KBM-7 (cell line): ENCODE data around the gene C13orf46.
"Not testable (repeated sequence)": the region's sequence is repeated elsewhere in the genome, so short reads cannot be mapped to it uniquely, and the experiment has no call there.

Source experiments
- DNase-seq: peaks from one replicate; pipeline ENCODE4 v3.0.0-alpha.2; 2015
- in situ Hi-C: fragments of 300-500 bp; cut with MboI; formaldehyde crosslinking; loops from 2 replicates; pipeline ENCODE4 v1.14.3; 2020; ENCODE audit warnings: low sequenced_read_pairs, low pct_unique_long_range_greater_than_20kb, mixed read lengths

Gene C13orf46

DNA sequence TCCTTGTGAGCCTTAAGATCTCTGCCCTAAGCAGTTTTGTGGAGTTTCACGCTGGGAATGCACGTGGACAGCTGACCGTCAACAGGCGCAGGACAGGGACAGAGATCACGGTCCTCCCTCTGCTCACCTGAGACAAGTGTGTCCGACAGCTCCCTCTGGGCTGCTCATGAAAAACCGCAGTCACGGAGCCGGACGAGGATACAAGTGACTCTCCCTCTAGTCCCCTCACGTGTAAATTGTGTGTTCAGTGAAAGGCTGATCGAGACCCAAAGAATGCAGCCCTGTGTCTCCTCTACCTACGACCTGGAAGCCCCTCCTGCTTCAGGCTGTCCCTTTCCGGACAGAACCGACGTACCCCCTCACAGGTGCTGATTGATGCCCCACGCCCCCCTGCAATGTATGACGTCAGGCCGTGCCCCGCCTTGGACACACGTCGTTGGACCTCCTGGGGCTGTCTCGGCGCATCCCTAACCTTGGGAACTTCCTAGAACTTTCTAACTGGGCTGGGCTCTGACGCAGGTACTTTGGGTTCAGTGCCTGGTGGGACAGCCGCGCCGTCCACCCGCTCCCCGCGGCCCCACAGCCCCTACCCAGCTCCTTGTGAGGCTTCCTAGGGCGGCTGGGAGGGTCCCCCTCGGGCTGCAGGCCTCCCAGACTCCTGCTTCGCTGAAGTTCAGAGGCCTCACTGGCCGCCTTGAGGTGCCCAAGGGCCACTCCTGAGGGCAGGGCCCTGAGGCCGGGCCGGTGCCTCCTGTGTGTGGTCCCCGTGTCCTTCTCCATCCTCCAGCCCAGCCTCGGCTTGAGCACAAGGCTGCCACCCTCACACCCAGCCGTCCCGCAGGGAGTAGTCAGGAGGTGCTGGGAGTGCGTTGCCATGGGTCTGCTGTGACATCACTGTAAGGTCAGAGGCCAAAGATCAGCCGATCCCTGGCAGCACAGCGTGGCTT lies at the start of gene C13orf46:
TSS of gene C13orf46 (minus strand) at position 859 of the 947 bp plus-strand sequence. CDS start at position 780, 79 bp downstream.
- in situ Hi-C loops = no loop called here

DNA sequence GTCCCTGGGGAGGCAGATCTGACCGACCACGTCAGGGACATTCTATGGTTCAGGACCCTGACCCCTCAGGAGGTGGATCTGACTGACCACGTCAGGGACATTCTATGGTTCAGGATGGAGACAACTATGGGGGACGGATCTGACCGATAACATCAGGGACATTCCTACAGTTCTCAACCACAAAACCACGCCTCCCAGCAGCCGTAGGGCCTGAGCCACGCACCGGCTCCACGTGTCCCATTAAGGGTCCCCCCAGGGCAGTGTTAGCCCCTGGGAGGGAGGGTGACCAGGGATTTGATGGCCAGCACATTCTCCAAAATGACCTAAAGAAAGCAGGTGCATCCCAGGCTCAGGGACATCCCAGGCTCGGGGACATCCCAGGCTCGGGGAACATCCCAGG lies 49.0 kb upstream of the C13orf46 start:
- no peak for DNase-seq
- in situ Hi-C loops = no loop called here

More for the DNA sequence above, at the start of gene C13orf46:
- no peak for DNase-seq

DNA sequence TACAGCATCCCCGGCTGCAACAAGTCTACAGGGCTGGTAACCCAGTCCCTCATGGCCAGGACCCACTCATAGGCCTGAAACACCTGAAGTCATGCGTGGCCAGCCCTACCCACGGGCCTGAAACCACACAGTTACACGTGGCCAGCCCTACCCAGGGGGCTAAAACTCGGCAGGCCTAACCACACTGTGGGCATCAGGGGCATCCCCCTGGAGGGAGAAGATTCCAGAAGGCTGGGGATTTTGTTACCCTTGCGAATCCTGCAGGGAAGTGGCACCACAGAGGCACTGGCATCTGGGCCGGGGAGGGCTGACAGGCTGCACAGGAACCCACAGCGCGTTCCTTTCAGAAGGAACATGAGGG lies 48.4 kb upstream of the C13orf46 start:
- in situ Hi-C loops = no loop called here

DNA sequence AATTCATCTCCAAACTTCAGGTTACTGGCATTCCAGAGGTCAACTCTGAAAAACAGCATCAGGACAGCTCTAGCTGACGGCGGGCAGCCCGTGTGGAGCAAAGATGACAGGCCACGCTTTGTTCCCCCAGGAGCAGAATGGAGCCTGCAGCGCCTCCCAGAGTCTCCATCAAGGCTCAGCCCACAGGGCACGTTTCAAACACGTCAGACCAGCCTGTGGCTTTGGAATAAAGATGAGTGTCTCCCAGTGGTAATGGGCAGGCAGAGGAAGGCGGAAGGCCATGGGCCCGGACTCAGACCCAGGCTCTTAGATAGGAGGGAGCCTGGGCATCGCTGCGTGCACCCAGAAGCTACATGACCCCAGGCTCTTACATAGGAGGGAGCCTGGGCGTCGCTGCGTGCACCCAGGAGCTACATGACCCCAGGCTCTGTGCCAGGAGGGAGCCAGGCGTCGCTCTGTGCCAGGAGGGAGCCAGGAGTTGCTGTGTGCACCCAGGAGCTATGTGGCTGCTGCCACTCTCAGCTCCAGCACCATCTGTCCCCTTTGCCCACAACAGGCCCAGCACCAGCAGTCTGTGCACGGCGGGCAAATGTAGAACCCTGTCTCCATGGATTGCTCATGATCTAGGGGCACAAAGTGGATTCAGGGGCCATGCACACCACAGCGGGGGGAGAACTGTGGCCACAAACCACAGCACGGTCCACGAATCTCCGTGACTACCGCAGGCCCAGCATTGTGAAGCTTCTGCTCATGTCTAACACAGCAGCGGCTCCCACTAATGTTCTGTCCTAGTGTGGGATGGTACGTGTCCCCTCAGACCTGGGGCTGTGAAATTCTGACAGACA lies 47.8 kb upstream of the C13orf46 start:
- no peak for DNase-seq
- in situ Hi-C loops = no loop called here

More for the DNA sequence above, 48.4 kb upstream of the C13orf46 start:
- DNase-seq = no peak

DNA sequence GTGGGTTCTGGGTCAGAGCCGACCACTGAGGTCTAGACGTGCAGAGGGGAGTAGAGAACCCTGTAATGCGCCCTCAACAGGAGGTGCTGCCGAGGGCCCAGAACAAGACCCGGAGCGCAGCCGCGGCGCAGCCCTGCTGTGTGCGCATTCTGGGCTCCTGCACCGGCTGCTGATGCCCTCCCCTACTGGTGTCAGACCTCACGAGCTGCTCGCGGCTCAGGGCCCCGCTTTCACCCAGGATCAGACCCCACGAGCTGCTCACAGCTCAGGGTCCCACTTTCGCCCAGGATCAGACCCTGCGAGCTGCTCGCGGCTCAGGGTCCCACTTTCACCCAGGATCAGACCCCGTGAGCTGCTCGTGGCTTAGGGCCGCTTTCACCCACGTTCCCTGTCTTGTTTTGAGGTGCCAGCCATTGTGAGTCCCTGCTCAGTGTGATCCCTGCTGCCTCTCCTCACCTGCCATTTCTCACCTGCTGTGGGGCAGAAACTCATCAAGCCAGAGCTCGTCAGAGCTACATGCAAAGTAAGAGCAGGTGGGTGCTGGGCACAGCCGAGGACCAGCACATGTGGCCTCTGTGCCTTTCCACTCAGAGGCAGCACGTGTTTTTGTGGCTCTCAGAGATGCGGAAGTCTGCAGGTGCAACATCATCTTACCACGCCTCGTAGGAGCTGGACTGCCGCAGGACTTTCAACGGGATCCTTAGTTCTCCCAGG lies 47.0 kb upstream of the C13orf46 start:
- no peak for DNase-seq

DNA sequence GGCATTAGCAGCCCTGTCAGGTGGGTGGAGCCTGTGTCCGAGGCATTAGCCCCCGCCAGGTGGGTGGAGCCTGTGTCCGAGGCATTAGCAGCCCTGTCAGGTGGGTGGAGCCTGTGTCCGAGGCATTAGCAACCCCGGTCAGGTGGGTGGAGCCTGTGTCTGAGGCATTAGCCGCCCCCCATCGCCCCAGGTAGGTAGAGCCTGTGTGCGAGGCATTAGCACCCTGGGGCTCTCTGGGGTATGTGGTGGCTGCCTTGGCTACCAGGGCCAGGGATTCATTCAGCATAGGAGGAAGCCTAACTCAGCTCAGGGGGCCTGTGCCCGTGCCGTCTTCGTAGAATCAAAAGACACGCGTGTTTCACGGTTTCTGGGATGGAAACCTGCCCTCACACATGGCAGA lies 46.3 kb upstream of the C13orf46 start:
- in situ Hi-C loops, DNase-seq: not testable (repeated sequence)

More for the DNA sequence above, 47.0 kb upstream of the C13orf46 start:
- in situ Hi-C loops = no loop called here

DNA sequence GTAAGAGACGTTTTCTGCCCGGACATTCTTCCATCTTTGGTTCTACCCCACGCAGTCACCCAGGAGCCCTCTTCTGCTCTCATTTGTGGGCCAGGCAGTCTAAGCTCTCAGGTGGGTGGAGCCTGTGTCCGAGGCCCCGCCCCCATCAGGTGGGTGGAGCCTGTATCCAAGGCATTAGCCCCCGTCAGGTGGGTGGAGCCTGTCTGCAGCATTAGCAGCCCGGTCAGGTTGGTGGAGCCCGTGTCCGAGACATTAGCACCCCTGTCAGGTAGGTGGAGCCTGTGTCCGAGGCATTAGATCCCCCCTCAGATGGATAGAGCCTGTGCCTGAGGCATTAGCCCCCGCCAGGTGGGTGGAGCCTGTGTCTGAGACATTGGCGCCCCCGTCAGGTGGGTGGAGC lies 45.5 kb upstream of the C13orf46 start:
- DNase-seq = no peak
- in situ Hi-C loops = no loop called here

DNA sequence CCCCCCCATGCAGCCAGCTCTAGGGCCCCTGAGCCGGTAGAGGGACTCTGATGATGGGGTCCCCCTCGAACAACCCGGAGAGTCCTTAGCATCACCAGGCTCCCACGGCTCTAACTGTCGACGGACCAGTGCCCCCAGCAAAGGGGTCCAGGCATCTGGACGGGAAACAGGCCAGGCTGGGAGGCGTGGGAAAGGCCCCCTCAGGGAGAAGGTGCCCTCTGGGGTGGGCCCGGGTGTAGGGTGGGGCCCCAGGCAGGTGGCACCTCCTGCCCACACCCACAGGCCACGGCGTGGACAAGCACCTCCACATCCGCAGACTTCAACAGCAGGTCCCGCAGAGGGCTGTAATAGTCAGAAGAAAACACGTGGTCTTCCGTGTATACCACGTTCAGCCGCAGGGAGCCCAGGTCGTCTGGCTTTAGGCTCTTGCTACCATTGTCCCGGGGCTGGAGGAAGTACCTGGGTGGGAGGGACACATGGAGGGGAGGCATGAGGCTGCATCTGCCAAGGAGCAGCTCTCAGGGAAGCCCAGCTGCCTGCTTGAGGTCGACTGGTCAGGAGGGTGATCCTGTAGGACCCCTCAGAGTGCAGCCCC lies 44.7 kb upstream of the C13orf46 start:
- no peak for DNase-seq
- in situ Hi-C loops = no loop called here

DNA sequence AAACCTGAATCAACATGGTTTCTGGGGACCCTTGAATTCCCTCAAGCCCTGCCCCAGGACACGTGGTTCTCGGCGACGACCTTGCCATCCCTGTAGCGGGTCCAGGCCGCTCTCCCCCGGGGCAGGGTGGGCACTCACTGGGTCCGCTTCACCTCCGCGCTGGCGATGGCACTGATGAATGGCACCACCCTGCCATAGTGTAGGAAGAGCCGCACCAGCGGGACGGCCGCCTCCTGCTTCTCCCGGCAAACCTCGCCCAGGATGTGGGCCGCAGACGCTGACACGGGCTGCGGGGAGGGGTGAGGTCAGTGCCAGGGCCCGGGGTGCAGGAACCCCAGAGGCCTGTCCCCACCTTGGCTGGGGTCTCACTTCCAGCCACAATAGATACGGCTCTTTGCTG lies 44.1 kb upstream of the C13orf46 start:
- in situ Hi-C loops = no loop called here
- DNase-seq = no peak

DNA sequence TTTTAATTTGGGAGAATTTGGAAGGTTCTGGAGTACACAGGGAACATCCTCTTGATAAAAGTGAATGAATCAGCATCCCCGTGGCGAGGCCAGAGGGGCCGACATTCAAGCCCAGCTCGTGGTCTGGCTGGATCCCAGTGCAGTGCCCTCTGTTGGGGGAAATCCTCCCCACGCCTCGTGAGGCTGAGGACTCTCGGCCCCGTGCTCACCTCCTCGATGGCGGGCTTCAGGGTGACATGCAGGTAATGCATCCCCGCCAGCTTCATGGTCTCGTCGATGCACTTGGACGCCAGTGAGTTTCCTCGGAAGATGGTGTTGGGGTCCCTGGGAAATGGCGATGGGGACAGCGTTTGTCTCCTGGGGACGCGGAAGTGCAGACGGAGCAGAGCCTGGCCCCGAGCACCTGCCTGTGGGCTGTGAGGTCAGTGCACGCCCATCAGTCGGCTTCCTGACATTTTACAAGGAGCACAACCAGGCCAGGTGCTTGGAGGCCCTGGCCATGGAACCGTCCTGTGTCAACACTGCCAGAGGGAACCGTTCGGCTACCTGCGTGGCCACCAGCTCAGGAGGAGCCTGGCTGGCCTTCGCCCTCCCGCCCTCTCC lies 43.3 kb upstream of the C13orf46 start:
- DNase-seq = no peak
- in situ Hi-C loops = no loop called here

DNA sequence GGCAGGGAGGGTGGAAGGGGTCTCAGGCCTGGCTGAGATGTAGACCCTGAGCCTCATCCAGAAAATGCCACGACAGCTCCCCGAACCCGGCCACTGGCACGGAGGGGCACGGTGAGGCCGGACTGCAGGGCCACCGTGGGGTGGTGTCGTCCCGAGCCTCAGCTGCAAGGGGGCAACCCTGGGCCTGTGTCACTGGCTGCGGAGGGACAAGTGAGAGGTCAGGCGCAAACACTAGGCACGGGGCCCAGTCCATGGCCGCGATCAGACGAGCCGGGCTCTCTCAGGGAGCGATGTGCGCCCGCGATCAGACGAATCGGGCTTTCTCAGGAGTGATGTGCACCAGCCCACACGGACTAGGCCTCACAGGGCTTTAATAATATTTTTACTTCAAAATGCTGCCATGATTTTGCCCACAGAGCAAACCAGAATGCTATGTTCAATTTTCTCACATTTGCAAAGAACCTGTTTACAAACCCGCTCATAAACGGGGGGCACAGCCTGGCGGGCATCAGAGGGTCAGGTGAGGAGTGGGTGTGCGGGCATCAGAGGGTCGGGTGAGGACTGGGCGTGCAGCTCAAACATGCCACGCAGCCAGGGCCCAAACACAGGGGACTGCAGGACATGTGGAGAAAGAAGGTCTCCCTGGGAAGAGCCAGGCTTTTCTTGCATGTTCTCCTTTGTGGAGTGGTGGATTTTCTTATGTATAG lies 42.6 kb upstream of the C13orf46 start:
- DNase-seq = no peak
- in situ Hi-C loops = no loop called here

DNA sequence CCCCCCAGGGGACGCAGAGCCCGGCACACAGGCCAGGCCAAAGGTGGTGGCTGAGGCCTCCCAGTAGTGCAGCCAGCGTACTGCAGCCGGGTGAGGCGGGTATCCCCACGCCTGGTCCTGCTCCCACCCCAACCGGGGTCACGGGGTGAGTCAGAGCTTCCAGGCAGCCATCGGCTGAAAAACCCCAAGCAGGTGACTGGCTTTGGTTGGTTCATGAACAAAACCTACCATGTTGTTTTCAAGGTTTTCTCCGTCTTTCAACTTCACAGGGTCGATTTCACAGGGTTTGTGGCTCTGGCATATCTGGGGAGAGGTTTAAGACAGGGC lies 42.1 kb upstream of the C13orf46 start:
- in situ Hi-C loops = no loop called here
- DNase-seq = no peak

DNA sequence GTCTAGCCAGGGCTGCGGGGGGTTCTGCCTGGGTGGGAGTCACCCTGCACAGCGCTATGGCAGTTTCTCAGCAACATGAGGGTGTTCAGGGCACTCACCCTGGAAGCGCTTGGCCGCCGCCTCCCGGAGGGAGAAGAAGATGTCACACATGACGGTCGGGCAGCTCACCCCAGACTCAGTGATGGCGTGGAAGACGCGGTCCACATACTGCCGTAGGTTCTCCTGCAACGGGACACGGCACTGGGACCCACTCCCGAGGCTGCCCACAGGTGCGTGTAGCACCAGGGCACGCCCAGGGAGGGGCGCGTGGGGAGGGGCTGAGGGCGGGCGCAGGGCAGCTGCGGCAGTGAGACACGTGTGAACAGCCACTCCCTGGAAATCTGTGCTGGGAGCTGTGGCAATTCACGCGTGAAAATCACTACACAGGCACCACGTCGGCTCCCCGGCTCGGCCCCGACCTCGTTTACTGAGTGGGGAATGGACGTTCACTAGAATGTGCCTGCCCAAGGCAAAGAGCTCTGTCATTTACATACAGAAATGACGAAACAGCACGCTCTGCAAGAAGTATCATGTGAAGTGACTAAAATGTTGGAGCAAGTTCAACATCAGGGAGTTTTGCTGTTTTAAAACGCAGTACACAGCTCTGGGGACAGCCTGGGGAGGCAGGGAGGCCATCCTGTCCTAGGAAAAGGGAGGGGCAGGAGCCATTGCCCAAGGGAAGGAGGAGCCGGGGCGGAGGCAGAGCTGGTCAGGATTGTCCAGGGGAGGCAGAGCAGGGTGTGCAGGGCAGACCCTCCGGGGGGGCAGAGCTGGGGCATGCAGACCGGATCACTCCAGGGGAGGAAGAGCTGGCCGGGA lies 41.5 kb upstream of the C13orf46 start:
- in situ Hi-C loops = no loop called here
- no peak for DNase-seq

DNA sequence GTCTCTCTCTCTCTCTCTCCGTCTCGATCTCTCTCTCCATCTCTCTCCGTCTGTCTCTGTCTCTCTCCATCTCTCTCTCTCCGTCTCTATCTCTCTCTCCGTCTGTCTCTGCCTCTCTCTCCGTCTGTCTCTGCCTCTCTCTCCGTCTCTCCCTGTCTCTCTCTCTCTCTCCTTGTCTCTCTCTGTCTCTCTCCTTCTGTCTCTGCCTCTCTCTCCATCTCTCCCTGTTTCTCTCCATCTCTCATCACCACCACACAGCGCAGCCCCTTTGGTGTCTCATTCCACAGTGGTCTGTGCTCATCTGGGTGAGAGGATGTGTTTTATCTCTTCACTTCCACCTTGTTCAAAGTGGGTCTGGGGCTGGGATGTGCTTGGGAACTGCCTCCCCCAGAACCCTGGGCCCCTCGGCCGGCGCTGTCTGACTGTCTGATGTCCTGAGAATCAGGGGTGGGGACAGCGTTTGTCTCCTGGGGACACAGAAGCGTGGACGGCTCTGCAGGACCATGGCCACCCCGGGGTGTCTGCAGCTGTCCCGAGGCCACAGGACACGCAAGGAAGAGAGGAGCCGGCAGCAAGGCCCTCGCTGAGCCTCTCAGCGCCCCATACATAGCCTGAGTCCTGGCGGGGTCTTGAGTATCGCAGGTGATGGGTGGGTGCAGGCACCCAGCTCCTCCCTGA lies 40.2 kb upstream of the C13orf46 start:
- in situ Hi-C loops = no loop called here
- no peak for DNase-seq

DNA sequence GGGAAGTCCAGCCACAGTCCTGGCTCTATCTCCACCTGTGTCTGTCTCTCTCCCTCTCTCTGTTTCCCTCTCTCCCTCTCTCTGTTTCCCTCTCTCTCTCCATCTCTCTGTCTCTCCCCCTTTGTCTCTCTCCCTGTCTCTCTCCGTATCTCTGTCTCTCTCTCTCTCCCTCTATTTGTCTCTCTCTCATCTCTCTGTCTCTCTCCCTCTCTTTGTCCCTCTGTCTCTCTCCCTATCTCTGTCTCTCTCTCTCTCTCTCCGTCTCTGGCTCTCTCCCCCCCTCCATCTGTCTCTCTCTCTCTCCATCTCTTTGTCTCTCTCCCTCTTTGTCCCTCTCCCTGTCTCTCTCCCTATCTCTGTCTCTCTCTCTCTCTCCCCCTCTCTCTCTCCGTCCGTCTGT lies 39.5 kb upstream of the C13orf46 start:
- DNase-seq = no peak
- in situ Hi-C loops = no loop called here

DNA sequence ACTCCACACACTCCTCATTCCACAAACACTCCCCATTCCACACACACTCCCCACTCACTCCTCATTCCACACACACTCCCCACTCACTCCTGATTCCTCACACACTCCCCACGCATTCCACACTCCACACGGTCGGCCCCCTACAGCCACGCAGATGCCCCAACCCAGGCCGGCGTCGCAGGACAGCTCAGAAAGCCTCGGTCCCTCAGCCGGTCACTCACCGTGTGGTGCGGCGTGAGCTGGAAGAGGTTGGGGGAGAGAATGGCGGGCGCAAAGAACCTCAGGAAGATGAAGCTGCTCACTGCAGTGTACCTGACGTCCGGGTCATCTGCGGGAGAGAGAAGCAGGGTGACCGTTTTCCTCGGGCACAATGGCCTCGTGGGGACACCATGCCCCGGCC lies 39.0 kb upstream of the C13orf46 start:
- in situ Hi-C loops = no loop called here
- DNase-seq = no peak

DNA sequence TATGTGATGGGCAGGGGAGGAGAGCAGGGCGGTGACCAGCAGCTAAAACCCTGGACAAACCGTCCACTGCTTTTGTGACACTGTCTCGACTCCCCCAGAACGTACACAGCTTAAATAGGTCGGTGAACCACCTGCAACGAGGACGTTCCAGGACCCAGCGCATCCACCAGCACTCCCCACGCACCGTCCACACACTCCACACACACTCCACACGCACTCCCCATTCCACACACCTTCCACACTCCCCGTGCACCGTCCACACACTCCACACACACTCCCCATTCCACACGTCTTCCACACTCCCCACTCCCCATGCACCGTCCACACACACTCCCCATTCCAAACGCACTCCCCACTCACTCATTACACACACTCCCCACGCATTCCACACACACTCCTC lies 38.3 kb upstream of the C13orf46 start:
- in situ Hi-C loops = no loop called here

More for the DNA sequence above, 38.3 kb upstream of the C13orf46 start:
- DNase-seq = no peak
